CD8-positive, alpha-beta memory T cell (primary cell): ENCODE results near the gene LHFPL6. TPM values are rescaled to one million over a fixed set of nuclear protein-coding genes. Genes with fewer than 3 reads are reported as not detected.

Experiments
- CTCF ChIA-PET: fragments of 350-600 bp; sonication (Branson Sonifier 250); formaldehyde crosslinking; loops from one replicate; lab custom pipeline; 2021; ENCODE audit warnings: antibody characterized with exemption; lab: Charles Lee
- POLR2A ChIA-PET: fragments of 350-600 bp; sonication (Branson Sonifier 250); formaldehyde crosslinking; loops from one replicate; lab custom pipeline; 2021; ENCODE audit warnings: antibody characterized with exemption; lab: Charles Lee
- DNase-seq, 5 donors: peaks; one replicate each; pipeline versions ENCODE4 v3.0.0 to v3.0.0-alpha.2; 2020 to 2022; ENCODE audit warnings: mixed read lengths in 1 of 5
- H3K27ac ChIP-seq: one replicate; pipeline ENCODE4 v1.7.0; 2013; ENCODE audit warnings: low read depth, mild to moderate bottlenecking, low read length, moderate library complexity
- H3K27me3 ChIP-seq: 2 replicates; pipeline ENCODE4 v1.7.0; 2013; ENCODE audit warnings: low read length, mild to moderate bottlenecking; ENCODE audit not compliant: insufficient read depth, poor library complexity, severe bottlenecking
- H3K36me3 ChIP-seq: 2 replicates; pipeline ENCODE4 v1.7.0; 2013; ENCODE audit warnings: mild to moderate bottlenecking, low read length, moderate library complexity; ENCODE audit not compliant: insufficient read depth
- H3K4me1 ChIP-seq: 2 replicates; pipeline ENCODE4 v1.7.0; 2013; ENCODE audit warnings: mild to moderate bottlenecking, low read length, moderate library complexity; ENCODE audit not compliant: insufficient read depth
- H3K4me3 ChIP-seq: 2 replicates; pipeline ENCODE4 v1.7.0; 2013; ENCODE audit warnings: mild to moderate bottlenecking, low read length
- H3K9me3 ChIP-seq: 2 replicates; pipeline ENCODE4 v1.7.0; 2013; ENCODE audit warnings: mild to moderate bottlenecking, low read length
- H3K27ac Mint-ChIP-seq, 8 donors: one replicate each; pipeline ENCODE4 v1.8.0; 2020 to 2021; ENCODE audit warnings: mixed read lengths in 8 of 8, mild to moderate bottlenecking in 6 of 8, inconsistent platforms in 3 of 8, moderate library complexity in 3 of 8
- H3K27me3 Mint-ChIP-seq, 2 donors: one replicate each; pipeline ENCODE4 v1.8.0; 2020 to 2021; ENCODE audit warnings: mixed read lengths in 2 of 2, mild to moderate bottlenecking in 1 of 2, moderate library complexity in 1 of 2
- H3K36me3 Mint-ChIP-seq, 3 donors: one replicate each; pipeline ENCODE4 v1.8.0; 2020 to 2021; ENCODE audit warnings: mixed read lengths in 3 of 3, inconsistent platforms in 1 of 3, mild to moderate bottlenecking in 1 of 3
- H3K4me1 Mint-ChIP-seq, 3 donors: one replicate each; pipeline ENCODE4 v1.8.0; 2020 to 2021; ENCODE audit warnings: mixed read lengths in 3 of 3, inconsistent platforms in 1 of 3, mild to moderate bottlenecking in 1 of 3
- H3K4me3 Mint-ChIP-seq, 7 donors: one replicate each; pipeline ENCODE4 v1.8.0; 2020 to 2021; ENCODE audit warnings: mixed read lengths in 7 of 7, mild to moderate bottlenecking in 6 of 7, moderate library complexity in 4 of 7, inconsistent platforms in 2 of 7
- H3K9me3 Mint-ChIP-seq, 5 donors: one replicate each; pipeline ENCODE4 v1.8.0; 2020 to 2022; ENCODE audit warnings: mixed read lengths in 5 of 5, mild to moderate bottlenecking in 3 of 5, moderate library complexity in 2 of 5, inconsistent platforms in 1 of 5
- polyA plus RNA-seq: library from polyadenylated mRNA; unstranded; fragments of 300-500 nt; fragmentation: Illumina TruSeq; gene quantifications from one replicate; pipeline ENCODE4 v1.2.3, GENCODE V29; 2021
- total RNA-seq, 2 experiments: library from RNA; stranded (reverse); gene quantifications; one replicate each; pipeline ENCODE4 v1.2.3, GENCODE V29; 2021

Gene LHFPL6
- total and polyA plus RNA-seq, 3 experiments from 2014 or later: 5.9 to 6.4 TPM; not detected in 1

- ChIA-PET CTCF (no interaction called here), POLR2A (no interaction called here)
Measured at GRCh38 chr13:39521701-39522100, 81.3 kb downstream of the LHFPL6 start.

GRCh38 chr13:39516096-39516495 is 86.9 kb downstream of the LHFPL6 start:
- no peak overlapping the region for H3K27ac ChIP-seq
- no peaks in the 10 kb centered on the region for H3K4me1 Mint-ChIP-seq
- H3K4me3 Mint-ChIP-seq: no peak overlapping the region
- H3K4me1 ChIP-seq: no peaks in the 10 kb centered on the region
- H3K9me3 Mint-ChIP-seq: no peaks in the 10 kb centered on the region
- H3K36me3 Mint-ChIP-seq: no peaks in the 10 kb centered on the region
- no peak for DNase-seq
- peaks cover 7 to 18% of the 10 kb centered on the region in 2 donors for H3K27me3 Mint-ChIP-seq
- H3K4me3 ChIP-seq: no peak overlapping the region
- H3K27me3 ChIP-seq: no peaks in the 10 kb centered on the region
- H3K36me3 ChIP-seq: no peaks in the 10 kb centered on the region
- H3K27ac Mint-ChIP-seq: no peak overlapping the region
- H3K9me3 ChIP-seq: no peaks in the 10 kb centered on the region
- ChIA-PET CTCF (no interaction called here), POLR2A (no interaction called here)

More at GRCh38 chr13:39521701-39522100, 81.3 kb downstream of the LHFPL6 start:
- no peak for DNase-seq
- no peaks in the 10 kb centered on the region for H3K36me3 ChIP-seq
- H3K9me3 ChIP-seq: no peaks in the 10 kb centered on the region
- H3K4me3 Mint-ChIP-seq: no peak overlapping the region
- H3K36me3 Mint-ChIP-seq: no peaks in the 10 kb centered on the region
- H3K9me3 Mint-ChIP-seq: no peaks in the 10 kb centered on the region
- no peaks in the 10 kb centered on the region for H3K4me1 Mint-ChIP-seq
- no peak overlapping the region for H3K27ac Mint-ChIP-seq
- H3K27me3 Mint-ChIP-seq: peaks cover 2 to 22% of the 10 kb centered on the region in 2 donors
- no peaks in the 10 kb centered on the region for H3K4me1 ChIP-seq
- H3K27me3 ChIP-seq: no peaks in the 10 kb centered on the region
- no peak overlapping the region for H3K4me3 ChIP-seq
- no peak overlapping the region for H3K27ac ChIP-seq

- CTCF ChIA-PET: no interaction called here
- no peak for DNase-seq
- H3K36me3 ChIP-seq: no peaks in the 10 kb centered on the region
- H3K27ac ChIP-seq: no peak overlapping the region
- H3K9me3 ChIP-seq: no peaks in the 10 kb centered on the region
- no peaks in the 10 kb centered on the region for H3K27me3 ChIP-seq
- no peak overlapping the region for H3K4me3 ChIP-seq
- Mint-ChIP-seq H3K27ac (no peak overlapping the region), H3K4me3 (no peak overlapping the region), H3K36me3 (no peaks in the 10 kb centered on the region), H3K27me3 (peaks cover 7 to 18% of the 10 kb centered on the region in 2 donors), H3K4me1 (no peaks in the 10 kb centered on the region), H3K9me3 (no peaks in the 10 kb centered on the region)
- no peaks in the 10 kb centered on the region for H3K4me1 ChIP-seq
- POLR2A ChIA-PET: no interaction called here
Measured at GRCh38 chr13:39515224-39515714, 87.7 kb downstream of the LHFPL6 start.

- Mint-ChIP-seq H3K4me3 (no peak overlapping the region), H3K27ac (no peak overlapping the region), H3K9me3 (peaks cover 0 to 6% (median 0%) of the 10 kb centered on the region in 5 donors), H3K27me3 (peaks cover 7 to 22% of the 10 kb centered on the region in 2 donors), H3K36me3 (no peaks in the 10 kb centered on the region), H3K4me1 (no peaks in the 10 kb centered on the region)
- POLR2A ChIA-PET: no interaction called here
- no peak for DNase-seq
- no peaks in the 10 kb centered on the region for H3K4me1 ChIP-seq
- CTCF ChIA-PET: no interaction called here
- H3K27me3 ChIP-seq: no peaks in the 10 kb centered on the region
- no peaks in the 10 kb centered on the region for H3K36me3 ChIP-seq
- no peak overlapping the region for H3K4me3 ChIP-seq
- no peak overlapping the region for H3K27ac ChIP-seq
- no peaks in the 10 kb centered on the region for H3K9me3 ChIP-seq
Measured at GRCh38 chr13:39512687-39513086, 90.3 kb downstream of the LHFPL6 start.

- Histone ChIP-seq H3K4me3 (no peak overlapping the region), H3K36me3 (no peaks in the 10 kb centered on the region), H3K4me1 (no peaks in the 10 kb centered on the region), H3K27me3 (no peaks in the 10 kb centered on the region), H3K27ac (no peak overlapping the region), H3K9me3 (no peaks in the 10 kb centered on the region)
- Mint-ChIP-seq H3K9me3 (peaks cover 0 to 6% (median 0%) of the 10 kb centered on the region in 5 donors), H3K4me1 (no peaks in the 10 kb centered on the region), H3K27me3 (peaks cover 3 to 28% of the 10 kb centered on the region in 2 donors), H3K27ac (no peak overlapping the region), H3K36me3 (no peaks in the 10 kb centered on the region), H3K4me3 (no peak overlapping the region)
- POLR2A ChIA-PET: no interaction called here
- no peak for DNase-seq
- CTCF ChIA-PET: no interaction called here
Measured at GRCh38 chr13:39510316-39510695, 92.7 kb downstream of the LHFPL6 start.

DNA sequence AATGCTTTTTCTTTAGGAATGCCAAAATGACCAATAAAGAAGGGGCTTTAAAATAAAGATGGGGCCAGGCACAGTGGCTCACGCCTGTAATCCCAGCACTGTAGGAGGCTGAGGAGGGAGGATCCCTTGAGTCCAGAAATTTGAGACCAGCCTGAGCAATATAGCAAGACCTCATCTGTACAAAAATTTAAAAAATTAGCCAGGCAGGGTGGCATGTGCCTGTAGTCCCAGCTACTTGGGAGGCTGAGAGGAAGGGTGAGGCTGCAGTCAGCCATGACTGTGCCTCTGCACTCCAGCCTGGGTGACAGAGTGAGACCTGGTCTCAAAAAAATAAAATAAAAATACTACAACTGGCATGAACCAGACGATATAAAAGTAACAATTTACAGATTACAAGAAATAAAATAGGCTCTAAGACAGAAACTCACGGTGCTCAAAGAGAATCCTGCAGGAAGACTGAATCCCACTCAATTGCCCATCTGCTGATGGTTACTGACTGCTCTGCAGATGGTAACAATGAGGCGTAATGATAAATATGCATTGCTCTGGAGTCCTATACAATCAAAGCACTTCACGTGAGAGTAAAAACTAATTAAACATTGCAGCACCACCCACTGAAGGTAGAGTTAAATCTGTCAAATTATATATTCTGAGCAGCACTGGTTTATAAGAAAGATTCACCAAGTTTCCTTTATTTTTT is 93.2 kb downstream of the LHFPL6 start:
- Mint-ChIP-seq H3K36me3 (no peaks in the 10 kb centered on the region), H3K27me3 (peaks cover 3 to 28% of the 10 kb centered on the region in 2 donors), H3K9me3 (peaks cover 0 to 6% (median 0%) of the 10 kb centered on the region in 5 donors), H3K4me3 (no peak overlapping the region), H3K4me1 (no peaks in the 10 kb centered on the region), H3K27ac (no peak overlapping the region)
- no peak for DNase-seq
- Histone ChIP-seq H3K9me3 (no peaks in the 10 kb centered on the region), H3K4me3 (no peak overlapping the region), H3K27ac (no peak overlapping the region), H3K27me3 (no peaks in the 10 kb centered on the region), H3K36me3 (no peaks in the 10 kb centered on the region), H3K4me1 (no peaks in the 10 kb centered on the region)
- ChIA-PET CTCF (no interaction called here), POLR2A (no interaction called here)

DNA sequence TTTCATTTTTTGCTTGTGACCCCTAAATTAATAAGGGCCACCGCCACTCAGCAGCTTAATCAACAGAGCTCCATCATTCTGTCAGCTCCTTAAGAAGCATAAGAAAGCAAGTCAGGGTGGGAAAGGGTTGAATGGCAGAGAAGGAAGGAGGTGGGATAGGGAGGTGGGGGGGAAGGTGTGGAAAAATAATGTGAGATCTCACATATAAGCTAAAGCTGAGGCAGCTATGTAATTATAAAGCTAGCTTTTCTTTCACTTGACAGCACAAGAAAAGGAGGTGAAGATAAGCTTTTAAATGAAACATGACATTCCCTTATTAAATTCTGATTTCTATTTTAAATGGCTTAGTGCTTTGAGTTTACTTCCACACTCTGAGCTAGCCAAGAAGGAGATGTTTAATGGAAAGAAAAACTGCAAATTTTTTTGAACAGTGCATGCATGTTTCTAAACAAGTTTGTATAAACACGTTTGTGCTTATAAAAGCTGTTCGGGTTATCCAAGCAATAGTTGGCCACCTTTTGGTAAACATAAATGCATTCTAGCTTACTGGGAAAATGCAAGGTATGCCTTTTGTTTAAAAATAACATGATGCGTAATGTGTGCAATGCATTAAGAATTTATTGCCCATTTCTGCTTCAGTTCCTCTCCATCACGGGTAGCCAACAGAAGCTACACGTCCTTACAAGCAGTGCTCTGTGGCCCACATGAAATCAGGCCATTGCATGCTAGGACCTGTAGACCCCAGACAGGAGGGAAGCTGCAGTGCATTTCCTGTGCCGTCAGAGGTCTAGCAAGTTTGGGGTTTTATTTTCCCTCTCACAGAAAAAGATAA is 96.2 kb downstream of the LHFPL6 start:
- no peak for DNase-seq
- POLR2A ChIA-PET: no interaction called here
- CTCF ChIA-PET: no interaction called here
- Mint-ChIP-seq H3K9me3 (peaks cover 0 to 6% (median 0%) of the 10 kb centered on the region in 5 donors), H3K4me1 (no peaks in the 10 kb centered on the region), H3K27me3 (peaks cover 2 to 21% of the 10 kb centered on the region in 2 donors), H3K36me3 (no peaks in the 10 kb centered on the region), H3K4me3 (no peak overlapping the region), H3K27ac (no peak overlapping the region)
- Histone ChIP-seq H3K36me3 (no peaks in the 10 kb centered on the region), H3K4me3 (no peak overlapping the region), H3K9me3 (no peaks in the 10 kb centered on the region), H3K27ac (no peak overlapping the region), H3K4me1 (no peaks in the 10 kb centered on the region), H3K27me3 (no peaks in the 10 kb centered on the region)

DNA sequence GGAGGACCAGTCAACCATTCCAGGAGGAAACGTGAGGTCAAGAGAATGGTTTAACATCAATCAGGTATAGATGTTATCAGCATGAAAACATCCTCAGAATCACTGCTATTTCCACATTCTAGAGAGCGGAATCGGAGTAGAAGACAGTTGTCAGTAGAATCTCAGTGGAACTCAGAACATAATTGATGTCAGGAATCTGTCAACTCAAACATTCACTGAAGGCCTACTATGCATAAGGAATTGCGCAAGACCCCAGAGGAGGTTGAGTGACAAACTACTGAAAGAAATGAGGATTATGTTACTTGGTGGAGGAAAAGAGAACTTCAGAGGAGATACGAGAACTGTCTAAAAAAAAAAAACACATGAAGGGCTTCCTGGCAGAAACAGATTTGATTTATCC is 97.8 kb downstream of the LHFPL6 start:
- Mint-ChIP-seq H3K36me3 (no peaks in the 10 kb centered on the region), H3K27me3 (peaks cover 2 to 20% of the 10 kb centered on the region in 2 donors), H3K9me3 (peaks cover 0 to 6% (median 0%) of the 10 kb centered on the region in 5 donors), H3K27ac (no peak overlapping the region), H3K4me1 (no peaks in the 10 kb centered on the region), H3K4me3 (no peak overlapping the region)
- H3K4me1 ChIP-seq: no peaks in the 10 kb centered on the region
- DNase-seq: no peak
- no peak overlapping the region for H3K27ac ChIP-seq
- H3K9me3 ChIP-seq: no peaks in the 10 kb centered on the region
- H3K36me3 ChIP-seq: no peaks in the 10 kb centered on the region
- CTCF ChIA-PET: no interaction called here
- H3K4me3 ChIP-seq: no peak overlapping the region
- POLR2A ChIA-PET: no interaction called here
- H3K27me3 ChIP-seq: no peaks in the 10 kb centered on the region
